ENCODE data around the gene GRID1.

DNA sequence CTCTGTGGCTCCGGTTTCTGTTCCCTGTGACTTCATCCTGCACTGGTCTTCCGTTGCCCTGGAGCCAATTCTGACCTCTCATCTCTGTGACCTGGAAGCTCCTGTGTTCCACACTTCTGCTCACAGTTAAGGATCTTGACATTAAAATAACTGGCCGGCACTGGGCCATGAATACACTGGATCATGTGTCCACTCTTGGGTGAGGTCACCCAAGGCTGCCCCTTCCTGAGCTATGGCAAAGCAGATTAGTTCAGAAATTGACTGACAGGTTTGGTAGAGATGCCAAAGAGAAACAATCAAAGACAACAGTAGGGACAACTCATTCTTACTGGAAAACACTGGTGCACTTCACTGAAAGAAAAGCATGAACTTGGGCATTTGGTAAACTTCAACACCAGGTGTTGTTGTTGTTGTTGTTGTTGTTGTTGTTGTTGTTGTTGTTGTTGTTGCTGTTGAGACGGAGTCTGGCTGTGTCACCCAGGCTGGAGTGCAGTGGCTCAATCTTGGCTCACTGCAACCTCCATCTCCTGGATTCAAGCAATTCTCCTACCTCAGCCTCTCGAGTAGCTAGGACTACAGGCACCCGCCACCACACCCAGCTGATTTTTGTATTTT is 36.7 kb upstream of the GRID1 start:
- TF ChIP-seq, protein P1, sequence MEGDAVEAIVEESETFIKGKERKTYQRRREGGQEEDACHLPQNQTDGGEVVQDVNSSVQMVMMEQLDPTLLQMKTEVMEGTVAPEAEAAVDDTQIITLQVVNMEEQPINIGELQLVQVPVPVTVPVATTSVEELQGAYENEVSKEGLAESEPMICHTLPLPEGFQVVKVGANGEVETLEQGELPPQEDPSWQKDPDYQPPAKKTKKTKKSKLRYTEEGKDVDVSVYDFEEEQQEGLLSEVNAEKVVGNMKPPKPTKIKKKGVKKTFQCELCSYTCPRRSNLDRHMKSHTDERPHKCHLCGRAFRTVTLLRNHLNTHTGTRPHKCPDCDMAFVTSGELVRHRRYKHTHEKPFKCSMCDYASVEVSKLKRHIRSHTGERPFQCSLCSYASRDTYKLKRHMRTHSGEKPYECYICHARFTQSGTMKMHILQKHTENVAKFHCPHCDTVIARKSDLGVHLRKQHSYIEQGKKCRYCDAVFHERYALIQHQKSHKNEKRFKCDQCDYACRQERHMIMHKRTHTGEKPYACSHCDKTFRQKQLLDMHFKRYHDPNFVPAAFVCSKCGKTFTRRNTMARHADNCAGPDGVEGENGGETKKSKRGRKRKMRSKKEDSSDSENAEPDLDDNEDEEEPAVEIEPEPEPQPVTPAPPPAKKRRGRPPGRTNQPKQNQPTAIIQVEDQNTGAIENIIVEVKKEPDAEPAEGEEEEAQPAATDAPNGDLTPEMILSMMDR (IDR thresholded peaks at IDR 0.05), result no peak
- no peak for TF ChIP-seq POLR2A (IDR thresholded peaks at IDR 0.05)
